HCT116 (cell line): ENCODE data around the gene STK25. TPM values are rescaled to one million over a fixed set of nuclear protein-coding genes. Genes with fewer than 3 reads are reported as not detected.

Experiments
- ATAC-seq: fragments of 200-7000 bp; cut with Tn5 transposase; 2 replicates; pipeline ENCODE4 v1.9.1; 2020; ENCODE audit warnings: mild to moderate bottlenecking, moderate library complexity
- BruUV-seq: library from RNA; stranded (reverse); fragments of 400-500 nt; replicated peaks from 2 replicates; lab custom pipeline; 2021; lab: Mats Ljungman, UMichigan
- CTCF ChIA-PET: fragments of 300-600 bp; sonication (Branson Sonifier 250); formaldehyde crosslinking; loops from one replicate; lab custom pipeline; 2021; ENCODE audit warnings: antibody characterized with exemption; lab: Charles Lee
- POLR2A ChIA-PET: fragments of 300-600, 350-600 bp; sonication (Branson Sonifier 250); formaldehyde crosslinking; loops from one replicate; lab custom pipeline; 2021; ENCODE audit warnings: antibody characterized with exemption; lab: Charles Lee
- RAD21 ChIA-PET, 2 experiments: fragments of 300-600 bp; sonication (Branson Sonifier 250); formaldehyde crosslinking; loops; one replicate each; lab custom pipeline; 2023; ENCODE audit warnings: low total read pairs in 2 of 2; ENCODE audit not compliant: uncharacterized antibody in 2 of 2, unreplicated experiment in 2 of 2, low non-redundant PET in 1 of 2; lab: Charles Lee
- DNase-seq: peaks from one replicate; pipeline ENCODE4 v3.0.0-alpha.2; 2010; ENCODE audit warnings: low read depth, low spot score
- H2AFZ ChIP-seq: fragments of 200-600 bp; shearing (Covaris generic), sonication (generic); 2 replicates; pipeline ENCODE4 v1.6.1; 2017; ENCODE audit warnings: low read depth, mixed run types, mixed read lengths, antibody characterized with exemption, low read length; ENCODE audit not compliant: poor library complexity, severe bottlenecking
- H3K27ac ChIP-seq: 2 replicates; pipeline ENCODE4 v1.5.1; 2012; ENCODE audit warnings: low read depth, low read length
- H3K27me3 ChIP-seq: fragments of 200-600 bp; sonication (generic); 2 replicates; pipeline ENCODE4 v1.6.1; 2016; ENCODE audit warnings: mixed run types, low read length, mixed read lengths; ENCODE audit not compliant: insufficient read depth
- H3K36me3 ChIP-seq, 2 experiments: fragments of 200-500 bp in 1 of 2; fragments of 200-600 bp in 1 of 2; sonication (Bioruptor generic) in 1 of 2; sonication (generic) in 1 of 2; 2 replicates each; pipeline versions ENCODE4 v1.5.1 to v1.6.1; 2014 to 2016; ENCODE audit warnings: low read length in 2 of 2, inconsistent platforms in 1 of 2, mixed read lengths in 1 of 2, mixed run types in 1 of 2; ENCODE audit not compliant: insufficient read depth in 2 of 2, control insufficient read depth in 1 of 2
- H3K4me1 ChIP-seq, 2 experiments: fragments of 200-600 bp in 1 of 2; sonication (generic) in 1 of 2; 2 replicates each; pipeline versions ENCODE4 v1.5.1 to v1.6.1; 2012 to 2017; ENCODE audit warnings: low read length in 2 of 2, inconsistent platforms in 1 of 2, mild to moderate bottlenecking in 1 of 2, mixed read lengths in 1 of 2, mixed run types in 1 of 2, moderate library complexity in 1 of 2; ENCODE audit not compliant: insufficient read depth in 2 of 2, control insufficient read depth in 1 of 2
- H3K4me2 ChIP-seq: fragments of 200-600 bp; sonication (generic); 2 replicates; pipeline ENCODE4 v1.6.1; 2017; ENCODE audit warnings: mixed run types, low read length, mixed read lengths
- H3K4me3 ChIP-seq, 2 experiments: fragments of 200-600 bp in 1 of 2; sonication (generic) in 1 of 2; replicated peaks in 1 of 2; 2 replicates each; pipeline ENCODE4 v1.5.1; 2011 to 2016; ENCODE audit warnings: low read length in 2 of 2, control low read depth in 1 of 2, low read depth in 1 of 2, mild to moderate bottlenecking in 1 of 2, mixed read lengths in 1 of 2, mixed run types in 1 of 2
- H3K79me2 ChIP-seq: fragments of 200-600 bp; sonication (generic); 2 replicates; pipeline ENCODE4 v1.6.1; 2017; ENCODE audit warnings: mild to moderate bottlenecking, mixed run types, low read length, moderate library complexity, mixed read lengths; ENCODE audit not compliant: insufficient read depth
- H3K9ac ChIP-seq: fragments of 200-600 bp; sonication (generic); 2 replicates; pipeline ENCODE4 v1.6.1; 2016; ENCODE audit warnings: low read length, mixed read lengths
- H3K9me2 ChIP-seq: fragments of 200-600 bp; sonication (generic), shearing (Covaris generic); 2 replicates; pipeline ENCODE4 v1.6.1; 2017; ENCODE audit warnings: mixed run types, mild to moderate bottlenecking, moderate library complexity; ENCODE audit not compliant: insufficient read depth
- H3K9me3 ChIP-seq, 2 experiments: fragments of 200-500 bp in 1 of 2; fragments of 200-600 bp in 1 of 2; sonication (Bioruptor generic) in 1 of 2; sonication (generic) in 1 of 2; 2 replicates each; pipeline ENCODE4 v1.6.1; 2014 to 2017; ENCODE audit warnings: low read length in 2 of 2, mixed read lengths in 2 of 2, inconsistent platforms in 1 of 2, low read depth in 1 of 2, mild to moderate bottlenecking in 1 of 2, mixed run types in 1 of 2, moderate library complexity in 1 of 2; ENCODE audit not compliant: control insufficient read depth in 1 of 2, insufficient read depth in 1 of 2
- H4K20me1 ChIP-seq: fragments of 200-600 bp; sonication (generic), shearing (Covaris generic); 2 replicates; pipeline ENCODE4 v1.6.1; 2017; ENCODE audit warnings: mixed run types, mild to moderate bottlenecking, moderate library complexity; ENCODE audit not compliant: insufficient read depth
- ATF3 ChIP-seq: IDR thresholded peaks from 2 replicates; pipeline ENCODE4 v1.6.1; 2012
- EGR1 ChIP-seq: IDR thresholded peaks from 2 replicates; pipeline ENCODE4 v1.6.1; 2012; ENCODE audit warnings: low read depth
- EZH2 ChIP-seq: fragments of 200-600 bp; sonication (generic); IDR thresholded peaks from 2 replicates; pipeline ENCODE4 v1.6.1; 2017; ENCODE audit warnings: antibody characterized with exemption, mixed run types
- EZH2phosphoT487 ChIP-seq: fragments of 200-600 bp; IDR thresholded peaks from 2 replicates; pipeline ENCODE4 v1.6.1; 2018; ENCODE audit warnings: antibody characterized with exemption, borderline replicate concordance
- FOSL1 ChIP-seq: IDR thresholded peaks from 2 replicates; pipeline ENCODE4 v1.6.1; 2012; ENCODE audit warnings: low read depth
- RAD21 ChIP-seq: IDR thresholded peaks from 2 replicates; pipeline ENCODE4 v1.6.1; 2012; ENCODE audit warnings: low read depth, mild to moderate bottlenecking
- YY1 ChIP-seq: IDR thresholded peaks from 2 replicates; pipeline ENCODE4 v1.6.1; 2011; ENCODE audit warnings: low read length, low read depth, moderate library complexity, mild to moderate bottlenecking; ENCODE audit not compliant: insufficient replicate concordance; ENCODE audit errors: extremely low read depth
- ZBTB33 ChIP-seq: IDR thresholded peaks from 2 replicates; pipeline ENCODE4 v1.6.1; 2011; ENCODE audit warnings: mild to moderate bottlenecking, low read length, moderate library complexity; ENCODE audit not compliant: insufficient replicate concordance; ENCODE audit errors: extremely low read depth
- intact Hi-C: fragments of 100-400 bp; cut with micrococcal nuclease; formaldehyde crosslinking; loops from 2 replicates; pipeline ENCODE4 v1.10.0; 2022
- total RNA-seq: library from RNA; stranded (reverse); gene quantifications from one replicate; pipeline ENCODE4 v1.2.1, GENCODE V29; 2021; ENCODE audit not compliant: unreplicated experiment

The STK25 gene
- total RNA-seq, 1 experiment from 2014 or later = 160 TPM

- Histone ChIP-seq H3K9me3 (no peaks in the 10 kb centered on the region), H3K9ac (no peak overlapping the region), H3K27me3 (no peaks in the 10 kb centered on the region), H3K4me1 (peaks cover 2 to 9% of the 10 kb centered on the region in 2 experiments; a peak in 3 of 4 replicates), H3K4me3 (no peak overlapping the region), H3K79me2 (no peaks in the 10 kb centered on the region), H2AFZ (no peak overlapping the region), H3K4me2 (no peak overlapping the region), H3K27ac (no peak overlapping the region), H4K20me1 (no peaks in the 10 kb centered on the region), H3K9me2 (no peaks in the 10 kb centered on the region), H3K36me3 (no peaks in the 10 kb centered on the region)
- ATAC-seq (no peak), DNase-seq (no peak)
- ChIA-PET RAD21 (no interaction called here), POLR2A (no interaction called here), CTCF (no interaction called here)
- intact Hi-C loops = no loop called here
- BruUV-seq = no TSS peak
- TF ChIP-seq ZBTB33 = no peak
- no peak for TF ChIP-seq FOSL1
- TF ChIP-seq RAD21 = no peak
- no peak for TF ChIP-seq EZH2phosphoT487
- no peak for TF ChIP-seq ATF3
- TF ChIP-seq EGR1 = no peak
- no peak for TF ChIP-seq YY1
- TF ChIP-seq EZH2 = no peak
- TF ChIP-seq, all 23 proteins: peak for 0
Observed at GRCh38 chr2:241456546-241456945, 51.8 kb downstream of the STK25 start.
